OCI-LY7 (cell line): ENCODE results near the gene XAF1.

ENCODE experiments used
- EZH2phosphoT487 ChIP-seq: fragments of 200-600 bp; sonication (generic); IDR thresholded peaks from 2 replicates; pipeline ENCODE4 v1.6.1; 2018; ENCODE audit warnings: low read depth, borderline replicate concordance, mild to moderate bottlenecking, mixed run types, antibody characterized with exemption, low read length, moderate library complexity, mixed read lengths
- TF ChIP-seq, protein P1 (sequence below): fragments of 200-600 bp; sonication (generic); conservative IDR thresholded peaks from 2 replicates; pipeline ENCODE4 v1.5.1; 2014; ENCODE audit warnings: mild to moderate bottlenecking, antibody characterized with exemption, low read length, moderate library complexity, mixed read lengths

DNA sequence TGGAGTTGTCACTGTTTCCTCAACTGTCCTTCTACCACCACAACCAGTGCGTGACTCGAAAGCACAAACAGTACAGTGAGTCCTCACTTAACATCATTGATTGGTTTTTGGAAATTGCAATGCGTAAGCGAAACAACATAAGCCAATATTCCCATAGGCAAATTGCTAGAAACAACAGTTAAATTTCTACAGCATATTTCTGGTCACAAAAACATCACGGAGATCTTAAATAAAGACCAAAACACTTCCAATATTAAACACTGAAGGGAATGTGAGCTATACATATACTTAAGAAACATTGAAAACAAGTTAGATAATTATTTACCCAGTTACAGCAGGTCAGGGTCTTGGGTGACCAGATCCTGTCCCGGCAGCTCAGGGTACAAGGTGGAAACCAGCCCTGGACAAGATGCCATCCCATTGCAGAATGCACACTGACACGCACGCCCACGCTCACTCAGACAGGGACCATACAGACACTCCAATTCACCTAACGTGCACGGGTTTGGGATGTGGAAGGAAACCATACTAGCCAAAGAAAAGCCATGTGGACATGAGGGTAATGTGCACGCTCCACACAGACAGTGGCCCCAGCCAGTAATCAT is 47.4 kb upstream of the XAF1 start:
- TF ChIP-seq, protein P1, sequence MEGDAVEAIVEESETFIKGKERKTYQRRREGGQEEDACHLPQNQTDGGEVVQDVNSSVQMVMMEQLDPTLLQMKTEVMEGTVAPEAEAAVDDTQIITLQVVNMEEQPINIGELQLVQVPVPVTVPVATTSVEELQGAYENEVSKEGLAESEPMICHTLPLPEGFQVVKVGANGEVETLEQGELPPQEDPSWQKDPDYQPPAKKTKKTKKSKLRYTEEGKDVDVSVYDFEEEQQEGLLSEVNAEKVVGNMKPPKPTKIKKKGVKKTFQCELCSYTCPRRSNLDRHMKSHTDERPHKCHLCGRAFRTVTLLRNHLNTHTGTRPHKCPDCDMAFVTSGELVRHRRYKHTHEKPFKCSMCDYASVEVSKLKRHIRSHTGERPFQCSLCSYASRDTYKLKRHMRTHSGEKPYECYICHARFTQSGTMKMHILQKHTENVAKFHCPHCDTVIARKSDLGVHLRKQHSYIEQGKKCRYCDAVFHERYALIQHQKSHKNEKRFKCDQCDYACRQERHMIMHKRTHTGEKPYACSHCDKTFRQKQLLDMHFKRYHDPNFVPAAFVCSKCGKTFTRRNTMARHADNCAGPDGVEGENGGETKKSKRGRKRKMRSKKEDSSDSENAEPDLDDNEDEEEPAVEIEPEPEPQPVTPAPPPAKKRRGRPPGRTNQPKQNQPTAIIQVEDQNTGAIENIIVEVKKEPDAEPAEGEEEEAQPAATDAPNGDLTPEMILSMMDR: no peak
- no peak for TF ChIP-seq EZH2phosphoT487
